ENCODE results near the gene SH2D2A. TPM values are rescaled to one million over a fixed set of nuclear protein-coding genes. Genes with fewer than 3 reads are reported as not detected.

SH2D2A gene
- total RNA-seq = 1 to 10 TPM; 2.2 to 6.5 (median 3.7) TPM

DNA sequence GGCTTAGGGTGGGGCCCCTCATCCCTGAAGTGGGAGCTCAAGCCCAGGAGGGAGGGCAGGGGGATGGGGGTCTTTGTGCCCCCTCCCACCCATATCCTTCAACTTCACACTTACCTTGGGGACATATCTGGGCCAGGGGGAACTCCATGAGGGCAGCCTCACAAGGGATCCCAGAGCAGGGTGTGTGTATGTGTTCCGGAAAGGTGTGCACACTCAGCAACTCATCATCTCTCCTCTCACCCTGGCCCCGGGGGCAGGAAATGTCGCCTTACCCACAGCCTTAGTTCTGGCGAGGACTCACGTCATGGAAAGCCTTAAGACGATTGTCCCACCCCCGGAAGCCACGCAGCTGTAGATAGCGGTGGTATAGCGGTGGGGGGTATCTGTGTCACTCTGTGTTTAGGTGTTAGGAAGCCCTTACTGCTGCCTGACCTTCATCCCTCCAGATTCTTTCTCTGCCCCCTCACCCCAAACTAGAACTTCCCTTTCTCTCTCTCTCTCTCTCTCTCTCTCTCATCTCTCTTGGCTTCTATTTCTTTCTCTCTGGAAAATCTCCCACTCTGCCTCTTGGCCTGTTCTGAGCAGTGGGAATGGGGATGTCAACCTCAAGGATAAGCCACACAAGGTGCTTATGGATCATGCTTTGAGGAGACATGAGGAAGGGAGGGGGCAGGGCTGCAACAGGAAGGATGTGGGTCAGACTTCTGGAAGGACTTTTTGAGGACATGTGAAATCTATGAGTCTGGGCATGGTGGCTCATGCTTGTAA is at the start of gene SH2D2A:
Gene SH2D2A (minus strand): TSS at position 288 of the 768 bp plus-strand sequence. CDS start 140 bp downstream, at position 148.
- peak; percentile 32 for ATAC-seq (ENCODE audit: low FRiP score)
- no peak for DNase-seq (ENCODE audit: low spot score)
- no peak for TF ChIP-seq CTCF (IDR thresholded peaks at IDR 0.05)

GRCh38 chr1:156865865-156866248 is 49.2 kb upstream of the SH2D2A start:
- TF ChIP-seq CTCF (IDR thresholded peaks at IDR 0.05) = no peak
- ATAC-seq (ENCODE audit: low FRiP score) = no peak
- DNase-seq (ENCODE audit: low spot score) = no peak

- DNase-seq (ENCODE audit: low spot score) = no peak
- ATAC-seq (ENCODE audit: low FRiP score) = no peak
- no peak for TF ChIP-seq CTCF (IDR thresholded peaks at IDR 0.05)
Observed at GRCh38 chr1:156865258-156865657, 48.6 kb upstream of the SH2D2A start.

DNA sequence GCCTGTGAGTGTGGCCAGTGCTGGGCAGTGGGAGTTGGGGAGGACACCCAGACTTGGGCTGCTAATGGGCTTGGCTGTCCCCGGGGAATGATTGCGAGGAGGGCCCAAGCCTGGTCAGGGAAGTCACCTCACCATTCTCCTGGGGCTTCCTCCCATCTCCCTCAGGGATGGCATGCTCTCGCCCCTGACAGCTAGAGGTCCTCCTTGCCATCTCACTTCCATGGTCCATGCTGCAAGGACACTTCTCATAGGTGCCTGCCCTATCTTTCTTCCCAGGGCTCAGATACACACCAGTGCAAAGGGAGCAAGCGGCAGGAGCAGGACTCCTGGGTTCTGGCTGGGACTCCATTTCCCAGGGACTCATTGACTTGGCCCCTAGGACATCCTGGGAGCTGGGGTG is 48.1 kb upstream of the SH2D2A start:
- DNase-seq (ENCODE audit: low spot score) = no peak
- no peak for ATAC-seq (ENCODE audit: low FRiP score)
- no peak for TF ChIP-seq CTCF (IDR thresholded peaks at IDR 0.05)

DNA sequence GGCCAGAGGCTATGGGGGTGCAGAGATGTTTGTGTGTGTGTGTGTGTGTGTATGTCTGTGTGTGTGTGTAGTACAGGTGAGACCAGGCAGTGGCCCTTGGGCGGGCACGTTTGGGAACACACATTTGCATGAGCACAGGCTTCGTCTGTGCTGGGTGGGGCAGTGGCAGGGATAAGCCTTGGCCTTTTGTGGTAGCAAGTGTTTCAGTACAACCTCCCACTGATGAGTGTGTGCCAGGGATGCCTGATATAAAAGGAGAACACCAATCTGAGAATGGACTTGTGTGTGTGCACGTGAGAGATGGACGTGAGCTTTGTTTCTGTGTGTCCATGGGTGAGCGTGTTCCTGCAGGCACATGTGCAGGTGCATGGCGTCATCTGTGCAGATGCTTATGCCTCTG is 47.0 kb upstream of the SH2D2A start:
- no peak for ATAC-seq (ENCODE audit: low FRiP score)
- no peak for TF ChIP-seq CTCF (IDR thresholded peaks at IDR 0.05)
- DNase-seq (ENCODE audit: low spot score) = no peak

GRCh38 chr1:156862997-156863599 is 46.5 kb upstream of the SH2D2A start:
- DNase-seq (ENCODE audit: low spot score) (no peak), ATAC-seq (ENCODE audit: low FRiP score) (no peak)
- no peak for TF ChIP-seq CTCF (IDR thresholded peaks at IDR 0.05)

DNA sequence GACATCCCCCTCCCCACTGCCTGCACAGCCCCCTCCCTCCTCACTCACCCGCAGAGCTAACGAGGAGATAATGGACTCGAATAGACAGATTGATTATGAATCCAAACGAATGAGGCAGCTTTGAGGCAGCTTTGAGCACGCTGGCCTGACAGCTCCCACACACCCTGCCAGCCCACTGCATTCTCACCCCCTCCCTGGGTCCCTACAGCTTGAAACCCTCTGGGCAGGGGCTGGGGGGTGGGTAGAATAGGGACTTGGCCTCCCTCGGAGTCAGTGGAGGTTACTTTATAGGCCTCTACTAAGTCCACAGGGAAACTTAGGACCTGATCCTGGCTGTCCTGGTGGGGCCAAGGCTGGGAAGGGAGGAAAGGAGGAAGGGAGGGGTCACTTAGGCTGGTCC is 45.9 kb upstream of the SH2D2A start:
- no peak for DNase-seq (ENCODE audit: low spot score)

More for the DNA sequence above, 45.9 kb upstream of the SH2D2A start:
- no peak for ATAC-seq (ENCODE audit: low FRiP score)
- no peak for TF ChIP-seq CTCF (IDR thresholded peaks at IDR 0.05)

Data from omental fat pad (tissue), 4 donors.